ENCODE data around the gene ING3.

ING3 gene

DNA sequence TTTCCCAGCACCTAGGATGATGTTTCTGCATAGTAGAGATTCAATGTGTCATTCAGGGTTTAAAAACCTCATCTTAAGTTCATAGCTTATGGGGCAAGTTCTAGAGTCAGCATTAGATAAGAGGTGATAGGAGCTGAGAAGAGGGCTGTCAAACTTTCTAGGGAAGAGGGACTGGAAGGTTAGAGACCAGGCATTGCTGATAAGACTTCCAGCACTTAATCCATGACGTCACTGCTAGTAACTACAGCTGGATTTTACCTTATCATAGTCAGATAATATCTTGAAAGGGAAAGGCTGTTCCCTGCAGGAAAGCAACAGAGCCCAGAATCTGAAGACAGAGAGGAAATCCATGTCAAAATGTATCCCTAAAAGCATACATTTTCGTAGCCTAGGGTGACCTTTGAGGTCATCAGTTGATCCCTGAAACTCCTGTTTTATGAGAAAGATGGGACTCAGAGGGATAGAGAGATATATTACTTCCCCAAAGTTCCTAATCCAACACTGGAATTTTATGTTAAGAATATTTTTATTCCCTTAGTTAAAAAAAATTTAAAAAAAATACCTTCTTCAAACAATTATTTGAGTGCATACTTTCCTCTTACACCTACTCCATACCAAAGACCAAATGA is 34.7 kb downstream of the ING3 start:
- H3K9me3 ChIP-seq (ENCODE audit: control insufficient read depth, low read length): no peaks in the 10 kb centered on the region
- no peak overlapping the region for H3K9ac ChIP-seq (ENCODE audit: low read length)
- H3K27me3 ChIP-seq (ENCODE audit: control insufficient read depth, insufficient read depth, low read length): peaks cover 16% of the 10 kb centered on the region
- no peak overlapping the region for H3K4me3 ChIP-seq (ENCODE audit: low read length)
- H3K36me3 ChIP-seq (ENCODE audit: control insufficient read depth, insufficient read depth, low read length): no peaks in the 10 kb centered on the region
- H3K4me1 ChIP-seq (ENCODE audit: control insufficient read depth, insufficient read depth, low read length): peaks cover 7% of the 10 kb centered on the region

- H3K9me3 ChIP-seq (ENCODE audit: control insufficient read depth, low read length): no peaks in the 10 kb centered on the region
- no peak overlapping the region for H3K4me3 ChIP-seq (ENCODE audit: low read length)
- peaks cover 7% of the 10 kb centered on the region for H3K4me1 ChIP-seq (ENCODE audit: control insufficient read depth, insufficient read depth, low read length)
- no peak overlapping the region for H3K9ac ChIP-seq (ENCODE audit: low read length)
- H3K36me3 ChIP-seq (ENCODE audit: control insufficient read depth, insufficient read depth, low read length): no peaks in the 10 kb centered on the region
- H3K27me3 ChIP-seq (ENCODE audit: control insufficient read depth, insufficient read depth, low read length): peaks cover 16% of the 10 kb centered on the region
Measured at GRCh38 chr7:120985839-120986238, 35.3 kb downstream of the ING3 start.

DNA sequence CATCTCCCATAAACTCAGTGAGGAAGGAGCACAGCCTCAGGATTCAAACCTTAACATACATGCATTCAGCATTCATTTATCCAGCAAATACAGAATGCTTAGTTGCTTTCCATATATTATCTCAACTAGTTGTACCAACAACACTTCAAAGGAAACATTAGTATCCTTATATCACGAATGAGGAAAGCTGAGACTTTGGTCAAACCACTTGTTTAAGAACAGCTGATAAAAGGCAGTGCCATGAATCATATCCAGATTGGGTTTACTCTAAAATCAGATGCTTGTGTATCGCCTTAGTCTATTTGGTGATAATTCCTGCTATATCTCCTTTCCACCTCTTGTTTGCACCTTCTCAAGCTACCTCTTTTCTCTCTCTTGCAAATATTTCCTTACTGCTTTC is 36.1 kb downstream of the ING3 start:
- no peaks in the 10 kb centered on the region for H3K36me3 ChIP-seq (ENCODE audit: control insufficient read depth, insufficient read depth, low read length)
- no peaks in the 10 kb centered on the region for H3K9me3 ChIP-seq (ENCODE audit: control insufficient read depth, low read length)
- H3K9ac ChIP-seq (ENCODE audit: low read length): no peak overlapping the region
- H3K27me3 ChIP-seq (ENCODE audit: control insufficient read depth, insufficient read depth, low read length): peaks cover 16% of the 10 kb centered on the region
- H3K4me1 ChIP-seq (ENCODE audit: control insufficient read depth, insufficient read depth, low read length): peaks cover 7% of the 10 kb centered on the region
- H3K4me3 ChIP-seq (ENCODE audit: low read length): no peak overlapping the region

DNA sequence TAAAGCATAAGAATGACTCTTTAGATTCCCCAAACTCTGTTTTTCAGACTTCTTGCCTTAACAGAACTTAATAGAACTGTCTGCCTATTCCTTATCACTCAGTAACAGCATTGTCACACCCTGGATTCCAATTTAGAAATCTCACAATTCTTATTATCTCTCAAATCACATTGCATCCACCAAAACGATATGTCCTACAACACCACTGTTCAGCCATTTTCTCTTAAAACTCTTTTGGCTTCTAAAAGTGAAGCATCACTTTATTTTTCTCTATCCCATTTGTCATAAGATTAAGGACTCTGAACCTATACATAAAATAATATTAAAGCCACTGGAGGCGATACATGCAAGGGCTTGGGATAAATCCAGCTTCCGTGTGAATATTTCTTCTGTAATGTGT is 36.7 kb downstream of the ING3 start:
- peaks cover 16% of the 10 kb centered on the region for H3K27me3 ChIP-seq (ENCODE audit: control insufficient read depth, insufficient read depth, low read length)
- no peak overlapping the region for H3K4me3 ChIP-seq (ENCODE audit: low read length)
- H3K9ac ChIP-seq (ENCODE audit: low read length): no peak overlapping the region
- no peaks in the 10 kb centered on the region for H3K9me3 ChIP-seq (ENCODE audit: control insufficient read depth, low read length)
- H3K36me3 ChIP-seq (ENCODE audit: control insufficient read depth, insufficient read depth, low read length): no peaks in the 10 kb centered on the region
- H3K4me1 ChIP-seq (ENCODE audit: control insufficient read depth, insufficient read depth, low read length): peaks cover 7% of the 10 kb centered on the region

DNA sequence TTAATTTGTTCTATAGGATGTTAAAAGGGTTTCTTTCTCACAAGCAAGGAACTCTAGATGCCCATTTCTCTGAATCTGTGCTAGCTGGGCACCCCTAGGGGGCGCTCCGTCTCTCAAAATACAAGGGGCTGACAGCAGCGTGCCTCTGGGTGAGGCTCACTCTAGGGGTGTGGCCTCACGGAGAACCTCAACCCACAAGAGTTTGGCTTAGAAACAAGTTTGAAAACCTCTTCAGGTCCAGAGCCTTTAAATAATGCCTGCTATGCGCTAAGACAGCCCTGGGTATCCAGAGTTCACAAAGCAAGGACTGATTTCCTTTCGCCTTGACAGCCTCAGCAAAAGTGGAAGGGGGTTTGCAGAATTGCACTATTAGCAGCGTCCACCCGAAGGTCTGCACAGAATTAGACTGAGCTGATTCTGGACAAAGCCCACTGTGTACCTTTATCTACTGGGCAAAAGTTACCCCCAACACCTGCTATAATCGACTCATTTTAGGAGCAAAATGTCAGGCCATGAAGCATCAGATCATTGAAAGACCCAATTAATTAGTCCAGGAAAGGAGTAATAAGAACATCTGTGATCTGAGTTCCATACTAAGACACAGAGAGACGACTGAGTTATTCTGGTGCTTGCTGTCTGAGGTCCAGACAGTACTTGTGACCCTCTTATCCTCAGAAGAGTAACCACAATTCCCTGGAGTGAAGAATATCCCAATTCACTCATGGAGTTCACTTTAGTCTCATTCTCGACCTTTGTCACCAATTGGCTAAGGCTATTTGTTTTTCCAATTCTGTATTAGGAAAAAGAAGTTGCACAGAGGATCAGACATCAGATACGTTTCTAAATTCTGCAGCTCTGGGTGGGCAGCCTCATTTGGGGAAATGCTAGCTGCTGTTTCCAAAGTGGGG is 37.4 kb downstream of the ING3 start:
- H3K9ac ChIP-seq (ENCODE audit: low read length): peak overlapping the region; percentile 80
- peak overlapping the region; percentile 29 for H3K4me3 ChIP-seq (ENCODE audit: low read length)
- no peaks in the 10 kb centered on the region for H3K9me3 ChIP-seq (ENCODE audit: control insufficient read depth, low read length)
- H3K4me1 ChIP-seq (ENCODE audit: control insufficient read depth, insufficient read depth, low read length): peaks cover 7% of the 10 kb centered on the region
- no peaks in the 10 kb centered on the region for H3K36me3 ChIP-seq (ENCODE audit: control insufficient read depth, insufficient read depth, low read length)
- peaks cover 16% of the 10 kb centered on the region for H3K27me3 ChIP-seq (ENCODE audit: control insufficient read depth, insufficient read depth, low read length)

GRCh38 chr7:120988591-120989256 is 38.1 kb downstream of the ING3 start, which contains the start of gene CPED1:
CPED1 (plus strand) TSS chr7:120988711; CDS start chr7:120989622, 911 bp downstream.
- Histone ChIP-seq H3K27me3 (ENCODE audit: control insufficient read depth, insufficient read depth, low read length) (peaks cover 16% of the 10 kb centered on the region), H3K9me3 (ENCODE audit: control insufficient read depth, low read length) (no peaks in the 10 kb centered on the region), H3K36me3 (ENCODE audit: control insufficient read depth, insufficient read depth, low read length) (no peaks in the 10 kb centered on the region), H3K4me1 (ENCODE audit: control insufficient read depth, insufficient read depth, low read length) (peaks cover 7% of the 10 kb centered on the region), H3K4me3 (ENCODE audit: low read length) (peak within 1 kb of the TSS; percentile 29), H3K9ac (ENCODE audit: low read length) (peak within 1 kb of the TSS; percentile 80)

DNA sequence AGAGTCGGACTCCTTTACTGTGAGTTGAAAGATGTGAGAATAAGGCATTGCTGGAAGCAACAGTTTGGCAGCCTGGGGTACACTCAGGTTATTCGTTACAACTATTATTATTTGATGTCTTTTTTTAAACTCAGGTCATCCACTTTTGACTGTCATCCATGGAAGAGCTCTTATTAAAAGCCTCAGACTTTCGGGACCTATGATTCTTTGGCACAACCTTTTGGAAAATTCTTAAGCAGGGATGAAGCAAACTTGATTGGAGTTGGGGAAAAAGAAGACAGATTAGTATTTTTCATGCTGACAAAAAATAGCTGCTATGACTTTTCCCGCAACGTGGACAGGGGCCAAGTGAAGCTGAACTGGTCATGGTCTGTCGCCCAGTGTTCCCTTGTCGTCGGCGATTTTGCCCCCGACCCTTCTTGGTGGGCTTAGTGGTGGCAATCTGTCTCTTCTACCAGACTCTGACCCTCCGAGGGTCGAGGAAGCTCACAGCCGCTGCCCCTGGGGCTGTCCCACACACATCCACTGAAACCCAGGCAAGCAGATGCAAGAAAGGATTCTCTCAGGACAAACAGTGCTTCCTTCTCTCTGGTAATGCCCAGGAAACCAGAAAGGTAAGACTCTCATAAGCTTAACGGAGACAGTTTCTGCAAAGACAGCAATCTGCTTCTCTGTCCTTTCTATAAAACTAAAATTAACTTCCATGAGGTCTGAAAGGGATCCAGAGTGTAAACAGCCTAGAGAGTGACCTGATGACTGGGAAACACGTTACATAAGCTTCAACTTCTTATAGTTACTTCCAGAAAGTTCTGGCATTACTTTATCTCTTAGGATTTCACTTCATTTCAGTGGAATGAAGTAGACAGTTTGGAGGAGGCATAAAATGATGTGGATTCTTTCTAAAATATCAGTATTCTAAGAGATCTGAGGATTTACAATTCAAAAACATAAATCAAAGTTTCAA is 39.0 kb downstream of the ING3 start:
- Histone ChIP-seq H3K4me3 (ENCODE audit: low read length) (peak overlapping the region; percentile 5), H3K27me3 (ENCODE audit: control insufficient read depth, insufficient read depth, low read length) (peaks cover 16% of the 10 kb centered on the region), H3K36me3 (ENCODE audit: control insufficient read depth, insufficient read depth, low read length) (no peaks in the 10 kb centered on the region), H3K9ac (ENCODE audit: low read length) (peak overlapping the region; percentile 80), H3K4me1 (ENCODE audit: control insufficient read depth, insufficient read depth, low read length) (peaks cover 7% of the 10 kb centered on the region), H3K9me3 (ENCODE audit: control insufficient read depth, low read length) (no peaks in the 10 kb centered on the region)

GRCh38 chr7:120990468-120991118 is 40.0 kb downstream of the ING3 start:
- peaks cover 7% of the 10 kb centered on the region for H3K4me1 ChIP-seq (ENCODE audit: control insufficient read depth, insufficient read depth, low read length)
- H3K36me3 ChIP-seq (ENCODE audit: control insufficient read depth, insufficient read depth, low read length): no peaks in the 10 kb centered on the region
- H3K9ac ChIP-seq (ENCODE audit: low read length): no peak overlapping the region
- no peak overlapping the region for H3K4me3 ChIP-seq (ENCODE audit: low read length)
- no peaks in the 10 kb centered on the region for H3K9me3 ChIP-seq (ENCODE audit: control insufficient read depth, low read length)
- peaks cover 16% of the 10 kb centered on the region for H3K27me3 ChIP-seq (ENCODE audit: control insufficient read depth, insufficient read depth, low read length)

DNA sequence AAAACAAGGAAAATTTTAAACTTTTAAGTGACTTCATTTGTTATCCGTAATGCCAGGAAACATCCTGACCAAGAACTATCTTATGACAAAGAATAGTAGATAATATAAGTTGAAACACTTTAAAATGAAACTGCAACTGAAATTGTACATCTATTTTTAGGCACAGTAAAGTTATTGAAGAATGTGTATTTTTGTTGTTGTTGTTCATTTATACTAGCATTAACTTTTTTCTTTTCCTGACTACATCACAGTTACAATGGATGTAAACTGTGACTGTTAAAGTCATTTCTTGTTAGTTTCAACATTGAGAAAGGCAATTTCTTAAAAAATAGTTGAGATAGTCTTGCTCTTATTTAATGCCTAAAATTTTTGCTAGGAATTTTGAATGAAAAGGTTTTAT is 40.6 kb downstream of the ING3 start:
- Histone ChIP-seq H3K9me3 (ENCODE audit: control insufficient read depth, low read length) (no peaks in the 10 kb centered on the region), H3K4me3 (ENCODE audit: low read length) (no peak overlapping the region), H3K4me1 (ENCODE audit: control insufficient read depth, insufficient read depth, low read length) (peaks cover 7% of the 10 kb centered on the region), H3K27me3 (ENCODE audit: control insufficient read depth, insufficient read depth, low read length) (peaks cover 16% of the 10 kb centered on the region), H3K36me3 (ENCODE audit: control insufficient read depth, insufficient read depth, low read length) (no peaks in the 10 kb centered on the region), H3K9ac (ENCODE audit: low read length) (no peak overlapping the region)

DNA sequence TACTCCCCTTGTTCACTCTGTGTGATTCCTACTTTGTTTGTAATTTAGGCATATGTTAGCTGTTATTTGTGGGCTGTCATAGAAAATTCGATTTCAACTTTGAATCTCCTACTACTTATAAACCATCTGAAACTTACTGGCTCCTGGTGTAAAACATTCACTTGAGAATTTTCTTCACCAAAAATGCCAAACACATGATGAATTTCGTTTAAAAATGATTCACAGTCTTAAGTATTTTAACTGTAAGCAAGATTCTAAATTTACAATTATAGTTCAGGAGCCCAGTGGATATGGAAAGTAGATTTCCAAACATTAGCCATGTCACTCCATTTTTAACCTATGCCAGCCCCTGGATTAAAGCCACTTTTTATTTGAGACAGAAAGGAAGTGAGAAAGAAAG is 41.0 kb downstream of the ING3 start:
- H3K4me3 ChIP-seq (ENCODE audit: low read length): no peak overlapping the region
- H3K27me3 ChIP-seq (ENCODE audit: control insufficient read depth, insufficient read depth, low read length): peaks cover 16% of the 10 kb centered on the region
- peaks cover 7% of the 10 kb centered on the region for H3K4me1 ChIP-seq (ENCODE audit: control insufficient read depth, insufficient read depth, low read length)
- H3K36me3 ChIP-seq (ENCODE audit: control insufficient read depth, insufficient read depth, low read length): no peaks in the 10 kb centered on the region
- H3K9ac ChIP-seq (ENCODE audit: low read length): no peak overlapping the region
- H3K9me3 ChIP-seq (ENCODE audit: control insufficient read depth, low read length): no peaks in the 10 kb centered on the region
